Testis (tissue), 3 donors: ENCODE results near the gene TMEM212. TPM values are rescaled to one million over a fixed set of nuclear protein-coding genes. Genes with fewer than 3 reads are reported as not detected.

Source experiments
- DNase-seq: peaks from one replicate; pipeline ENCODE4 v3.0.0-alpha.2; 2019
- H3K27ac ChIP-seq, 2 donors: fragments of 200-600 bp; sonication (generic); one replicate each; pipeline ENCODE4 v1.5.1; 2019
- H3K27me3 ChIP-seq: fragments of 200-600 bp; sonication (generic); one replicate; pipeline ENCODE4 v1.5.1; 2019
- H3K36me3 ChIP-seq: fragments of 200-600 bp; sonication (generic); one replicate; pipeline ENCODE4 v1.5.1; 2017; ENCODE audit warnings: low read depth; ENCODE audit errors: missing control alignments
- H3K4me1 ChIP-seq: fragments of 200-600 bp; sonication (generic); one replicate; pipeline ENCODE4 v1.5.1; 2019
- H3K4me3 ChIP-seq, 2 donors: fragments of 200-600 bp; sonication (generic); one replicate each; pipeline ENCODE4 v1.5.1; 2017 to 2019
- H3K9me3 ChIP-seq: fragments of 200-600 bp; sonication (generic); one replicate; pipeline ENCODE4 v1.5.1; 2017
- POLR2A ChIP-seq: fragments of 450-650 bp; IDR thresholded peaks from one replicate; pipeline ENCODE4 v1.6.1; 2017; ENCODE audit warnings: antibody characterized with exemption, mild to moderate bottlenecking, moderate library complexity
- WGBS, 2 donors: methylation state at CpG; one replicate each; pipeline ENCODE4 v1.1.5; 2018; 5-methylcytosine and 5-hydroxymethylcytosine counted together
- intact Hi-C: fragments of 100-400 bp; cut with DNase I; formaldehyde crosslinking; loops from one replicate; pipeline ENCODE4 v1.15.1; 2023; ENCODE audit warnings: low total_unique reads
- polyA plus RNA-seq: library from polyadenylated mRNA; stranded (reverse); fragments of 350-450 nt; fragmentation: Illumina TruSeq; extraction: RNeasy Lipid Tissue Mini Kit (QIAGEN cat#74804); gene quantifications from one replicate; pipeline ENCODE4 v1.2.3, GENCODE V29; 2014; ENCODE audit warnings: low read depth, low replicate concordance; ENCODE audit not compliant: insufficient read depth
- total RNA-seq, 2 donors: library from RNA; depleted of rRNA; stranded (reverse); fragments of >200 nt; gene quantifications; one replicate each; pipeline ENCODE4 v1.2.3, GENCODE V29; 2016
- TF ChIP-seq, protein P1 (sequence below), 3 experiments: fragments of 450-650 bp in 2 of 3; fragments of 200-600 bp in 1 of 3; sonication (generic) in 1 of 3; IDR thresholded peaks; one replicate each; pipeline ENCODE4 v1.5.1; 2016 to 2019; ENCODE audit warnings: antibody characterized with exemption in 3 of 3, mild to moderate bottlenecking in 2 of 3, moderate library complexity in 1 of 3

Gene TMEM212
- total and polyA plus RNA-seq, 3 donors from 2014 or later, result 1.8 to 4.3 (median 2.5) TPM

DNA sequence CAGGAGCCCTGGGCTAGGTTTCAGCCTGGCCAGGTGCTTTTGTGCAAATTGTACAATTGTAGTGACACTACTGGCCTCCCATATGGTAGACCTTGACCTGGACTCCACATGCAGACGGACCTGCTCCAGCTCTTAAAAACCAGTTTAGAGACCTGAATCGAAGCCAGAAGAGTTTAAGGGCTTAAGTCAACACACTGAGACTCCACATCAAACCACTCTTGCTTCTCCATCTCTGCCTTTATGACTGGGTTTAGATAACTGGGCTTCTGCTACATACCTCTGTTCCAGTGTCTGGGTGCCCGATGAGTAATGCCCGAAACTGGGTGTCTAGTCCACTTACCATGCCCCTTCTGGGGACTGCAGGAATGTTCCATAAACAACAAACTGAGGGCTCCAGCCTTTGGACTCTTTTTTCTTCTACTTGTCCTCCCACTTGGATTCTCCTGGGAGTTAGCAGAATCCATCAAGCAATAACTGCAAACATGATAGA, 32.8 kb downstream of the TMEM212 start:
- no peak overlapping the region for H3K4me3 ChIP-seq
- no peak overlapping the region for H3K27ac ChIP-seq
- TF ChIP-seq, protein P1, sequence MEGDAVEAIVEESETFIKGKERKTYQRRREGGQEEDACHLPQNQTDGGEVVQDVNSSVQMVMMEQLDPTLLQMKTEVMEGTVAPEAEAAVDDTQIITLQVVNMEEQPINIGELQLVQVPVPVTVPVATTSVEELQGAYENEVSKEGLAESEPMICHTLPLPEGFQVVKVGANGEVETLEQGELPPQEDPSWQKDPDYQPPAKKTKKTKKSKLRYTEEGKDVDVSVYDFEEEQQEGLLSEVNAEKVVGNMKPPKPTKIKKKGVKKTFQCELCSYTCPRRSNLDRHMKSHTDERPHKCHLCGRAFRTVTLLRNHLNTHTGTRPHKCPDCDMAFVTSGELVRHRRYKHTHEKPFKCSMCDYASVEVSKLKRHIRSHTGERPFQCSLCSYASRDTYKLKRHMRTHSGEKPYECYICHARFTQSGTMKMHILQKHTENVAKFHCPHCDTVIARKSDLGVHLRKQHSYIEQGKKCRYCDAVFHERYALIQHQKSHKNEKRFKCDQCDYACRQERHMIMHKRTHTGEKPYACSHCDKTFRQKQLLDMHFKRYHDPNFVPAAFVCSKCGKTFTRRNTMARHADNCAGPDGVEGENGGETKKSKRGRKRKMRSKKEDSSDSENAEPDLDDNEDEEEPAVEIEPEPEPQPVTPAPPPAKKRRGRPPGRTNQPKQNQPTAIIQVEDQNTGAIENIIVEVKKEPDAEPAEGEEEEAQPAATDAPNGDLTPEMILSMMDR (IDR thresholded peaks at IDR 0.05), result no peak
- TF ChIP-seq POLR2A, result no peak
- no peaks in the 10 kb centered on the region for H3K27me3 ChIP-seq
- intact Hi-C loops, result no loop called here
- 54 to 56% methylated on average over 4 of the region's 4 CpGs for WGBS, 2 donors
- DNase-seq, result no peak
- no peaks in the 10 kb centered on the region for H3K4me1 ChIP-seq
- no peaks in the 10 kb centered on the region for H3K9me3 ChIP-seq
- H3K36me3 ChIP-seq, result no peaks in the 10 kb centered on the region

DNA sequence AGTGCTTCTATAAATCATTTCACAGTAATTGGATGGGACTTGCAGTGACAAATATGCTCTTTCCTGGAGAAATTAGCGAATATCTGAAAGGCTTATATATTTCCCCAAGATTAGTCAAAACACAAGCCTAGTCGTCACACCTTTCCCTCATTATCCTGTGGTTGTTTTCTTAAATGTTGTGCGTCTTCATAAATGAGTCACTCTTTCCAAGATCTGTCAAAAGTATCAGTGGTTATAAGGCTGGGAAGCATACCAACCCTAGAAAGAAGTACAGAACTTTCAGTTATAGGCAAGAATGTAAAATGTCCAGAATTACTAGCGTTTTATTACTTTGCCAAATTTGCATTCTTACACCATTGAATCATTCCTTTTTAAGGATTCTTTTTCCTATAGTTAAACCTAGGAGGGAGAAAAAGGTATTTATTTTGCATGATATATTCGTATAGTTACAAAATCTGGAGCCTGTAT, 33.6 kb downstream of the TMEM212 start:
- intact Hi-C loops, result no loop called here
- H3K27ac ChIP-seq, result no peak overlapping the region
- H3K27me3 ChIP-seq, result no peaks in the 10 kb centered on the region
- H3K4me3 ChIP-seq, result no peak overlapping the region
- TF ChIP-seq POLR2A, result no peak
- no peak for DNase-seq
- no peaks in the 10 kb centered on the region for H3K9me3 ChIP-seq
- no peaks in the 10 kb centered on the region for H3K36me3 ChIP-seq
- WGBS, 2 donors, result 57 to 64% methylated on average over 5 of the region's 5 CpGs
- no peaks in the 10 kb centered on the region for H3K4me1 ChIP-seq

DNA sequence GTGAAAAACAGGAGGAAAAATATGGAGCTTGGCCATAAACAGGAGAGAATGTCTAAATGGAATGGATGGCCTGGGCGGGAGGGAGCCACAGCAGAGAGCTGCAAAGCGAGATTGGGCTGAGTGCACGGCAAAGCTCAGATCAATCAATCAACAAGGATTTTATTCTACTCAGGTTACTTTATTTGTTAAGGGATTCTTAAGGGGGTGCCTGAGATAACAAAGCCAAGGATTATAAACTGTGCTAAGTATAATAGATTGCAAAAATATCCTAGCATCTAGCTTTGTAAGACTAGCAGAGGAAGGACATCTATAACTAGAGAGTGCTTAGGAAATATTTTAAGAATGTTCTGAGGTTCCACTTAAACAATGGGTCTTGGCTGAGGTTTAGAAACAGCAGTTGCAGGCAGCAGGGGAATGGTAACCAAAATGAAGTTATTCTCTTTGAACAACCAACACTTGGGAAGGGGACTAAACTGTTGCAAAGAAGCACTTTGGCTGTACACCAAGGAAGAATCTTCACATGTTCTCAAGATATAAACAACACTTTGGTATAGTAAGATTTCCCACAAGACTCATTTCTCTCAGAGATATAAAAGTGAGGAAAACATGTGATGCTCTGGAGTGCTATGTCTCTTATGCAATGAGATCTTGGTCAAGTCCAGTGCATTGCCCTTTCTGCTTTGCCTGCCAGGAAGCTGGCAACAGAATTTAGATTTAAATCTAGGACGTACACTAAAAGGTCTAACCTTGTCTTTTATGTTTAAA, 35.5 kb downstream of the TMEM212 start:
- H3K4me1 ChIP-seq, result no peaks in the 10 kb centered on the region
- WGBS, 2 donors, result 74 to 81% methylated on average over 4 of the region's 4 CpGs
- no peak overlapping the region for H3K27ac ChIP-seq
- no peaks in the 10 kb centered on the region for H3K27me3 ChIP-seq
- H3K36me3 ChIP-seq, result no peaks in the 10 kb centered on the region
- H3K4me3 ChIP-seq, result no peak overlapping the region
- intact Hi-C loops, result no loop called here
- TF ChIP-seq, protein P1 (IDR thresholded peaks at IDR 0.05), result no peak
- no peak for TF ChIP-seq POLR2A
- no peaks in the 10 kb centered on the region for H3K9me3 ChIP-seq
- DNase-seq, result no peak

DNA sequence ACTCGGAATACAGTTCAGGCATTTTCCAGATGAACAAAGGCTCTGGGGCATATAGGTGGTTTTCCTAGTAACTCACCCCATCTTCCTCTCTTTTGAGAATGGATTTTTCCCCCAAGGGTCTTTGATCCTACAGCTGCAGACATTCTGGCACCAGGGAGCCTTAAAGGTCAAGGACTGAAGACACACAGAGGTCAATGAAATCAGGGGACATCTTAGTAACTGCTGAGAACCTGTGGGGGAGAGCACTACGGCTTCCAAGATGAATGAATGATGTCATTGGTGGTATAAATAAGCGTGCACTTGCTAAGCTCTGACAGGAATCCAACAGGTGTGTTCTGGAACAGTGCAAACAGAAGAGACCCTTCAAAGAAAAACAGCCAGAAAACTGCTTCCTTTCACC, 36.3 kb downstream of the TMEM212 start:
- WGBS, 2 donors, result 83 to 90% methylated on average over 3 of the region's 3 CpGs
- Histone ChIP-seq H3K27me3 (no peaks in the 10 kb centered on the region), H3K27ac (no peak overlapping the region), H3K4me1 (no peaks in the 10 kb centered on the region), H3K9me3 (no peaks in the 10 kb centered on the region), H3K36me3 (no peaks in the 10 kb centered on the region), H3K4me3 (no peak overlapping the region)
- TF ChIP-seq, protein P1 (IDR thresholded peaks at IDR 0.05), result no peak
- no peak for TF ChIP-seq POLR2A
- intact Hi-C loops, result no loop called here
- no peak for DNase-seq

DNA sequence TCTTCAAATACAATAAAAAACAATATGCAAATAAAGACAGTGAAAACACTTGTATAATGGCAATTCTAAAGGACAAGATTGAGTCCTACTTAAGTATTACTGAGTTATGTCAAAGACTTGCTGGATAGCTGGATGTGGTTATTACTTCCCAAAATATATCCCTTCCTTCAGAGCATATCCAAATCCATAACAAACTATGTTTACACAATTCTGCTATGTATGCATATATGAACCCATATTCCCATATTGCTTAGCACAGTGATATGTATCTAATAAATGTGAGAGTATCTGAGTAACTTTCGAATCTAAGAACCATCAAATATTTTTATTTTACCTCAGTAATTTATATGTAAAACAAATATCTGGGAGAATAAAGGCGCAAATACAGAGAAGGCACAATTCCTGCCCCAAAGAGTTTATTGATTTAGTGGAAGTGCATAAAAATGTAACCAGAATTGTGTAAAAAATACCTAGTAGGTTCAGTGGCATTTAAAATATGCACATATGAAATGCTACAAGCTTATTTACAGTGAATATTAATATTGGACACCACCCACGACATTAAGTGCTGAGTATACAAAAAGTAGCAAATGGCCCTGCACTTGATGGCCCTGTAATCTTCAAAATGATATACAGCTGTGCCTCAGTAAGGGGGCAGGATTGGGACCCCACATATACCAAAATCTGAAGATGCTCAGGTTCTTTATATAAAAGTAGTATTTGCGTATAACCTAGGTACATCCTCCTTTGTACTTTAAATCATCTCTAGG, 37.1 kb downstream of the TMEM212 start:
- no peak for DNase-seq
- Histone ChIP-seq H3K4me3 (no peak overlapping the region), H3K4me1 (no peaks in the 10 kb centered on the region), H3K36me3 (no peaks in the 10 kb centered on the region), H3K9me3 (no peaks in the 10 kb centered on the region), H3K27ac (no peak overlapping the region), H3K27me3 (no peaks in the 10 kb centered on the region)
- TF ChIP-seq, protein P1 (IDR thresholded peaks at IDR 0.05), result no peak
- no peak for TF ChIP-seq POLR2A
- intact Hi-C loops, result no loop called here
- WGBS, 2 donors, result 92 to 93% methylated on average over 4 of the region's 4 CpGs
